Adrenal gland (tissue), 12 donors: Measurements from ENCODE around the gene CCDC148. TPM values are rescaled to one million over a fixed set of nuclear protein-coding genes. Genes with fewer than 3 reads are reported as not detected.

Experiments
- DNase-seq, 7 donors: peaks; one replicate each; pipeline ENCODE4 v3.0.0-alpha.2; 2019 to 2020
- H3K27ac ChIP-seq, 5 donors: fragments of 200-600 bp; sonication (generic) in 4 of 5; 1 replicate in 3 of 5; 2 replicates in 2 of 5; pipeline versions ENCODE4 v1.5.1 to v1.8.0; 2016 to 2020; ENCODE audit warnings: mild to moderate bottlenecking in 1 of 5
- H3K27me3 ChIP-seq: fragments of 200-600 bp; 2 replicates; pipeline ENCODE4 v1.8.0; 2021
- H3K36me3 ChIP-seq, 2 donors: fragments of 200-600 bp; replicated peaks in 1 of 2; 1 replicate in 1 of 2; 2 replicates in 1 of 2; pipeline versions ENCODE4 v1.5.1 to v1.8.0; 2018 to 2022
- H3K4me1 ChIP-seq, 2 donors: fragments of 200-600 bp; replicated peaks in 1 of 2; 1 replicate in 1 of 2; 2 replicates in 1 of 2; pipeline versions ENCODE4 v1.5.1 to v1.8.0; 2018 to 2021
- H3K4me3 ChIP-seq, 4 donors: fragments of 200-600 bp; sonication (generic) in 3 of 4; one replicate each; pipeline ENCODE4 v1.5.1; 2016 to 2018
- H3K9me3 ChIP-seq, 3 donors: fragments of 200-600 bp; sonication (generic) in 1 of 3; replicated peaks in 1 of 3; 1 replicate in 2 of 3; 2 replicates in 1 of 3; pipeline versions ENCODE4 v1.5.1 to v1.8.0; 2016 to 2021
- POLR2A ChIP-seq, 2 donors: fragments of 450-650 bp; IDR thresholded peaks; one replicate each; pipeline ENCODE4 v1.6.1; 2017; ENCODE audit warnings: antibody characterized with exemption in 2 of 2, mild to moderate bottlenecking in 2 of 2, moderate library complexity in 1 of 2
- WGBS, 4 donors: extraction: QIAGEN DNeasy Blood & Tissue Kit in 2 of 4; methylation state at CpG; one replicate each; pipeline versions ENCODE4 v1.1.5 to v1.1.7; 2013 to 2017; 5-methylcytosine and 5-hydroxymethylcytosine counted together
- intact Hi-C, 2 donors: fragments of 100-400 bp; cut with DNase I; formaldehyde crosslinking; loops; one replicate each; pipeline versions ENCODE4 v1.14.1 to v1.15.0; 2022 to 2023
- polyA plus RNA-seq, 3 donors: library from polyadenylated mRNA; stranded (reverse); fragments of 200-250 nt in 2 of 3; fragments of 350-450 nt in 1 of 3; fragmentation: Illumina TruSeq in 1 of 3; extraction: RNeasy Lipid Tissue Mini Kit (QIAGEN cat#74804) in 1 of 3; gene quantifications; one replicate each; pipeline ENCODE4 v1.2.3, GENCODE V29; 2013 to 2014
- total RNA-seq, 9 donors: library from RNA; depleted of rRNA in 4 of 9; stranded (reverse); fragments of >200 nt in 4 of 9; fragments of 120-200 nt in 1 of 9; fragmentation: NEBNext Ultra II Directional in 1 of 9; extraction: Animal tissue kit (Norgen Biotek cat#: 25700) in 1 of 9; gene quantifications; one replicate each; pipeline versions ENCODE4 v1.1.0 to v1.2.4, GENCODE V29; 2013 to 2023
- TF ChIP-seq, protein P1 (sequence below), 6 experiments: fragments of 450-650 bp in 4 of 6; fragments of 200-600 bp in 2 of 6; sonication (generic) in 1 of 6; IDR thresholded peaks; 1 replicate in 5 of 6; 2 replicates in 1 of 6; pipeline versions ENCODE4 v1.5.1 to v1.8.0; 2016 to 2021; ENCODE audit warnings: antibody characterized with exemption in 6 of 6, mild to moderate bottlenecking in 2 of 6, moderate library complexity in 1 of 6
- donor health status: healthy with polysubstance abuse.
- donor health status: Bipolar disorder and iron deficiency.
- donor health status: DM: yes; HTN: yes; CAD: no.
- donor health status: DM: no; HTN: no; CAD: no.
- donor health status: DM: no; HTN: no; CAD: no.
- donor health status: DM: yes; HTN: yes; CAD: no.

The CCDC148 gene
- total and polyA plus RNA-seq, 12 donors, result 0.24 to 1.6 (median 0.56) TPM; not detected in 2

GRCh38 chr2:158378926-158379325 lies 77.6 kb downstream of the CCDC148 start:
- no peak for DNase-seq
- Histone ChIP-seq H3K27me3 (no peaks in the 10 kb centered on the region), H3K4me3 (no peak overlapping the region), H3K27ac (no peak overlapping the region), H3K9me3 (no peaks in the 10 kb centered on the region), H3K36me3 (no peaks in the 10 kb centered on the region), H3K4me1 (no peaks in the 10 kb centered on the region)
- no peak for TF ChIP-seq POLR2A (IDR thresholded peaks at IDR 0.05)
- TF ChIP-seq, protein P1, sequence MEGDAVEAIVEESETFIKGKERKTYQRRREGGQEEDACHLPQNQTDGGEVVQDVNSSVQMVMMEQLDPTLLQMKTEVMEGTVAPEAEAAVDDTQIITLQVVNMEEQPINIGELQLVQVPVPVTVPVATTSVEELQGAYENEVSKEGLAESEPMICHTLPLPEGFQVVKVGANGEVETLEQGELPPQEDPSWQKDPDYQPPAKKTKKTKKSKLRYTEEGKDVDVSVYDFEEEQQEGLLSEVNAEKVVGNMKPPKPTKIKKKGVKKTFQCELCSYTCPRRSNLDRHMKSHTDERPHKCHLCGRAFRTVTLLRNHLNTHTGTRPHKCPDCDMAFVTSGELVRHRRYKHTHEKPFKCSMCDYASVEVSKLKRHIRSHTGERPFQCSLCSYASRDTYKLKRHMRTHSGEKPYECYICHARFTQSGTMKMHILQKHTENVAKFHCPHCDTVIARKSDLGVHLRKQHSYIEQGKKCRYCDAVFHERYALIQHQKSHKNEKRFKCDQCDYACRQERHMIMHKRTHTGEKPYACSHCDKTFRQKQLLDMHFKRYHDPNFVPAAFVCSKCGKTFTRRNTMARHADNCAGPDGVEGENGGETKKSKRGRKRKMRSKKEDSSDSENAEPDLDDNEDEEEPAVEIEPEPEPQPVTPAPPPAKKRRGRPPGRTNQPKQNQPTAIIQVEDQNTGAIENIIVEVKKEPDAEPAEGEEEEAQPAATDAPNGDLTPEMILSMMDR (IDR thresholded peaks at IDR 0.05), result no peak
- intact Hi-C loops, result no loop called here
- WGBS, 4 donors, result 67 to 79% (median 71%) methylated on average over 1 of the region's 1 CpG

GRCh38 chr2:158366342-158366741 lies 90.2 kb downstream of the CCDC148 start:
- WGBS, 4 donors, result 73 to 86% (median 82%) methylated on average over 5 of the region's 5 CpGs
- Histone ChIP-seq H3K4me3 (no peak overlapping the region), H3K27ac (no peak overlapping the region), H3K36me3 (no peaks in the 10 kb centered on the region), H3K4me1 (no peaks in the 10 kb centered on the region), H3K27me3 (no peaks in the 10 kb centered on the region), H3K9me3 (no peaks in the 10 kb centered on the region)
- DNase-seq, result no peak
- intact Hi-C loops, result no loop called here
- TF ChIP-seq, protein P1 (IDR thresholded peaks at IDR 0.05), result no peak
- no peak for TF ChIP-seq POLR2A (IDR thresholded peaks at IDR 0.05)

- no peak overlapping the region for H3K4me3 ChIP-seq
- no peaks in the 10 kb centered on the region for H3K9me3 ChIP-seq
- 60 to 83% (median 77%) methylated on average over 2 to 4 of the region's 4 CpGs for WGBS, 4 donors
- H3K27me3 ChIP-seq, result no peaks in the 10 kb centered on the region
- no peaks in the 10 kb centered on the region for H3K36me3 ChIP-seq
- no peak overlapping the region for H3K27ac ChIP-seq
- no peak for DNase-seq
- TF ChIP-seq, protein P1 (IDR thresholded peaks at IDR 0.05), result no peak
- no peak for TF ChIP-seq POLR2A (IDR thresholded peaks at IDR 0.05)
- intact Hi-C loops, result no loop called here
- H3K4me1 ChIP-seq, result no peaks in the 10 kb centered on the region
These were observed 96.7 kb downstream of the CCDC148 start for GRCh38 chr2:158359846-158360245.

GRCh38 chr2:158357699-158358098 lies 98.9 kb downstream of the CCDC148 start:
- no peak overlapping the region for H3K4me3 ChIP-seq
- no peaks in the 10 kb centered on the region for H3K9me3 ChIP-seq
- no peak for DNase-seq
- WGBS, 4 donors, result 84 to 93% (median 90%) methylated on average over 2 of the region's 2 CpGs
- intact Hi-C loops, result no loop called here
- H3K36me3 ChIP-seq, result no peaks in the 10 kb centered on the region
- H3K27ac ChIP-seq, result no peak overlapping the region
- H3K27me3 ChIP-seq, result no peaks in the 10 kb centered on the region
- TF ChIP-seq, protein P1 (IDR thresholded peaks at IDR 0.05), result no peak
- TF ChIP-seq POLR2A (IDR thresholded peaks at IDR 0.05), result no peak
- no peaks in the 10 kb centered on the region for H3K4me1 ChIP-seq
